GM21526 (cell line): ENCODE data around the gene ARFRP1.
"Not testable (repeated sequence)": the region's sequence is repeated elsewhere in the genome, so short reads cannot be mapped to it uniquely, and the experiment has no call there.

ENCODE experiments used
- ATAC-seq: cut with Tn5 transposase; IDR thresholded peaks from one replicate; pipeline ENCODE4 v1.9.1; 2021; ENCODE audit warnings: moderate library complexity; ENCODE audit not compliant: unreplicated experiment, low FRiP score

Gene ARFRP1

DNA sequence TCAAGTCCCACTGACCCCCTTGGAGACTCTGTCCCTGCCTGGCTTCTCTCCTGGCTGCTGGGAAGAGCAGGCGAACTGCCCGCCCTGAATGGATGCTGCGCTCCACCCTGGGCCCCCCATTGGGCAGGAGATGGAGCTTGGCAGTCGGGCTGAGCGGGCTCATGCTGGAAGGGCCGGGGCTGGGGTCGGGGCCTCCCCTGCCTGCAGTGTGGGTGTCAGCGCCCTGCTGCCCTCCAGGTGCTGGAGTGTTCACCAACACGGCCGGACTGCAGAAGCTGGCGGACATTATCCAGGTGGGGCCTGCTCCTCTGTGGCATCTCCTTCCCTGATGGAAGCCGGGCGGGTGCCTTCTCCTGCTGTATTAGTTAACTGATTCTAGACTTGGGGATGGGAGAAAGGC is 27.3 kb downstream of the ARFRP1 start:
- no peak for ATAC-seq

- no peak for ATAC-seq
Observed at GRCh38 chr20:63679799-63680305, 27.9 kb downstream of the ARFRP1 start.

DNA sequence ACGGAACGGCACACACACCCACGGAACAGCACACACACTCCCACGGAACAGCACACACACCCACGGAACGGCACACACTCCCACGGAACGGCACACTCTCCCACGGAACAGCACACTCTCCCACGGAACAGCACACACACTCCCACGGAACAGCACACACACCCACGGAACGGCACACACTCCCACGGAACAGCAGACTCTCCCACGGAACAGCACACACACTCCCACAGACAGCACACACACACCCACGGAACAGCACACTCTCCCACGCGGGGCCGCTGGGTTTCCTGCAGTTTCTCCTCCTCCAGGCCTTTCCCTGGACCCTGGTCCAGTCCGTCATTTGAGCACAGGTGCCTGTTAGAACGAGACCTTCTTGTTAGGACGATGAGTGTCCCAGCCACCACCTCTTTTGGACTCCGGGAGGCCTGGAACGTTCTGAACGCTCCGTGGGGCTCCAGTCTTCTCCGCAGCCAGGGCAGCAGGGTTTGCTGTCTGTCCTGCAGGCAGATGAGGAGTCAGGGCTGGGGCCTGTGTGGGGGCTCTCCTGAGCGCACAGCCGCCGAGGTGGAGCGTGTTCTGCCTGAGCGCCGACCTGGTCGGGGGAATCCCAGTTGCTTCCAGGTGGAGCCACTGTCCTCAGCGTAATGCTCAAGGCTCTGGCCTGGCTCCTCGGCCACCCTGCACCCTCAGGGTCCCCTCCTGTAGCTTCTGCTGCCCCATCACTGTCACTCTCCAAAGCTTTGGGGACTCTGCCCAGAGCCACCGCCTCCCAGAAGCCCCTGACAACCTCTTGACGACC is 28.9 kb downstream of the ARFRP1 start:
- no peak for ATAC-seq

DNA sequence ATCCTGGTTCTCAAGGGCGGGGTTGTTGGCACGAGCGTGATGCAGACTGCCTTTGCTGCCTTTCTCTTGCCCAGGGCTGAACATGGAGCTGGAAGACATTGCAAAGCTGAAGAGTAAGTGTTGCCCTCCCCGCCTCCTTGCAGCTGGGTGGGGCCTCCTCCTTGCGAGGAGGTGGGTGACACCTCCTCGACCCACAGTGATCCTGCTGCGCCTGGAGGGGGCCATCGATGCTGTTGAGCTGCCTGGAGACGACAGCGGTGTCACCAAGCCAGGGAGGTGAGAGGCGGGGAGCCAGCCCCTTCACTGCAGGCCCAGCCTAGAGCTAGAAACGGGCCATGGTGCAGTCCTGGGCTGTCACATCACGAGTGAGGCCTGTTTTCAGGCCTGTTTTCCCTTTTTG is 29.7 kb downstream of the ARFRP1 start:
- ATAC-seq: no peak

DNA sequence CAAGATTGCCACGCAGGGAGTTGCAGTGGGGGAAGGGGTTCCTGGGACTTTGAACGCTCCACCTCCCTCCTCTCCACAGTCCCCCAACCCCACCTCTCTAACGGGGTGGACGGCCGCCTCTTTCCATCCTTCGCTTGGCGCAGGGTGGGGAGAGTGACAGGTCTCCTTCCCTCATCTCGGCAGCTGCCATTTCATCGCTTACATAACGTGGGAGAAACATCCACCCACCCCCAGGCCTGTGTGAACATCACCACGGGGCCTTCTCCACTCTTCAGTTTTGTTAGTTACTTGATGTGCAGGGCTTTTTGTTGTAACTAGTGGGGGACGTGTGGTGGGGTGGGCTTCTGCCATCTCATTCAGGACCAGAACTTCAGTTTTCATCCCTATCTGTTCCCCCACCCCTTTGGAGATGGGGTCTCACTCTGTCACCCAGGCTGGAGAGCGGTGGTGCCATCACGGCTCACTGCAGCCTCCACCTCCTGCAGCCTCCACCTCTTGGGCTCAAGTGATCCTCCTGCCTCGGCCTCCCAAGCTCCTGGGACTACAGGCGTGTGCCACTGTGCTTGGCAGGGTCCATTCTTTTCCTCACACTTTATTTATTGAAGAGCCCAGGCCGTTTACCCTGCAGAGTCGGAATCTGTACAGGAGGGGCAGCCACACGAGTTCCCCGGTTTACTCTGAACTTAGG is 32.0 kb downstream of the ARFRP1 start:
- ATAC-seq: no peak

DNA sequence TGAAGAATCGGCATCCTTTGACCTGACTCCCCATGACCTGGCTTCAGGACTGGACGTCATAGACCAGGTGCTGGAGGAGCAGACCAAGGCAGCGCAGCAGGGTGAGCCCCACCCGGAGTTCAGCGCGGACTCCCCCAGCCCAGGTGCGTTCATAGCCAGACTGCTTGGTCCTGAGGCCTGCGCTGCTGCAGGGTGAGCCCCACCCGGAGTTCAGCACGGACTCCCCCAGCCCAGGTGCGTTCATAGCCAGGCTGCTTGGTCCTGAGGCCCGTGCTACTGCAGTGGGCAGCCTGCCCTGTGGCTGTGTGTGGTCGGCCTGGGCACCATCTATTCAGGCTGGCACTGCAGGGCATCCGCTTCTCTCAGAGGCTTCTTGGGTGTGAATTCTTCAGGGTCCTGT is 33.8 kb downstream of the ARFRP1 start:
- ATAC-seq: no peak

GRCh38 chr20:63672666-63673065 is 35.1 kb downstream of the ARFRP1 start:
- no peak for ATAC-seq

DNA sequence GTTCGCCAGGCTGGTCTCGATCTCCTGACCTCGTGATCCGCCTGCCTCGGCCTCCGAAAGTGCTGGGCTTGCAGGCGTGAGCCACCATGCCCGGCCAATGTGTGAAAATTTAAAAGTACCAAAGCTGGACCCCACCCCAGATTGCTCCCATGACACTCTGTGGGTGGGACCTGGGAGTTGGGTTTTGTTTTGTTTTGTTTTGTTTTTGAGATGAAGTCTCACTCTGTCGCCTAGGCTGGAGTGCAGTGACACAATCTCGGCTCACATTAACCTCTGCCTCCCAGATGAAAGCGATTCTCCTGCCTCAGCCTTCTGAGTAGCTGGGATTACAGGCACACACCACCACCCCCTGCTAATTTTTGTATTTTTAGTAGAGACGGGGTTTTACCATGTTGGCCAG is 36.1 kb downstream of the ARFRP1 start:
- not testable (repeated sequence) for ATAC-seq

GRCh38 chr20:63668351-63668750 is 39.4 kb downstream of the ARFRP1 start:
- ATAC-seq: no peak

DNA sequence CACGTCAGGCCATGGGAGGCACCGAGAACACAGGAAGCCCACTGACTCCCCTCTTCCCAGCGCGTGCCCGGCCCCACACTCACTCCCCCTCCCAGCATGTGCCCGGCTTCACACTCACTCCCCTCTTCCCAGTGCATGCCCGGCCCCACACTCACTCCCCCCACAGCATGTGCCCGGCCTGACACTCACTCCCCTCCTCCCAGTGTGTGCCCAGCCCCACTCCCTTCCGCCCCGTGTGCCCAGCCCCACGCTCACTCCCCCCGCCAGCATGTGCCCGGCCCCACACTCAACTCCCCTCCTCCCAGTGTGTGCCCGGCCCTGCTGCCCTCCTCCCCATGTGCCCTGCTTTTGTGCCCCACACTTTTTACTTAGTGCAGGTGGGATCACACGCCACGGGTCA is 39.9 kb downstream of the ARFRP1 start:
- ATAC-seq: no peak

- ATAC-seq: no peak
Observed at GRCh38 chr20:63665708-63666107, 42.1 kb downstream of the ARFRP1 start.

GRCh38 chr20:63664861-63665594 is 42.7 kb downstream of the ARFRP1 start:
- ATAC-seq: no peak

GRCh38 chr20:63664143-63664851 is 43.5 kb downstream of the ARFRP1 start:
- ATAC-seq: no peak

GRCh38 chr20:63663332-63664066 is 44.3 kb downstream of the ARFRP1 start:
- no peak for ATAC-seq

- ATAC-seq: no peak
Observed at GRCh38 chr20:63662813-63663189, 45.0 kb downstream of the ARFRP1 start.

DNA sequence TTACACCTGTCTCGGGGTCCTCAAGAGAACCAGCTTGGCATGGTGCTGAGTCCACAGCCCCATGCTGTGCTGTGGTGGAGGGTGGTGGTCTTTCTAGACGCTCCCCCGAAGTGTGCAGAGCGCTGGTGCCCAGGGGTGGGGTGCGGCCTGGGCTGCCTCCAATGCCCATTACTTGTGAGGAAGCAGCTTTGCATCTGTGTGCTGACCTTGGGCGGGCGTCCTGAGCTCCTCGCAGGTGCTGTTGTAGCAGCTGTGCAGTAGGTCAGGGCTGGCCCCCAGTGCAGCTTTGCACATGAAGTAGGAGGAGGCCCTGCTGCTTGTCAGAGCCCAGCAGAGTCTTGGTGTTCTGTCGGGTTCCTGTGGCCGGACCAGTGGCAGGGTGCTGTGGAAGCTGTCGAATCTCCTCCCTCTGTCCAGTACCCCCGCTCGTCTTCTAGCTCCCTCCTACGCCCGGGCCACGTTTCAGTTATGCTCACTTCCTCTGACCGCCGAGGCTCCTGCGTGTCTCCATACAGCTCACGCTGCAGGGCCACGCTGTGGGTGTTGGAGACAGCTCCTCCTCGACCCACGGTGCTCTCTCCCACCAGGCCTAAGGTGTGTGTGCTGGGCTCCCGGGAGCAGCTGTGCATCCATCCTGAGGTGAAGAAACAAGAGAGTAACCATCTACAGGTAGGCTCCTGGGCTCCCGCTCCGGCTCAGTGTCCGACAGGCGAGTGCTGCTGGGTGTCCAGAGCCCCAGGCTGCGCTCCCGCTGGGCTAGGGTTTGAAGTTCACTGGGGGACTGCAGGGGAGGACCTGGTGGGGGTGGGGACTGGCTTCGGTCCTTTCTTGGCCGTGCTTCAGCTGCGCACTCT is 45.6 kb downstream of the ARFRP1 start:
- ATAC-seq: no peak

- ATAC-seq: no peak
Observed at GRCh38 chr20:63661108-63661507, 46.7 kb downstream of the ARFRP1 start.

DNA sequence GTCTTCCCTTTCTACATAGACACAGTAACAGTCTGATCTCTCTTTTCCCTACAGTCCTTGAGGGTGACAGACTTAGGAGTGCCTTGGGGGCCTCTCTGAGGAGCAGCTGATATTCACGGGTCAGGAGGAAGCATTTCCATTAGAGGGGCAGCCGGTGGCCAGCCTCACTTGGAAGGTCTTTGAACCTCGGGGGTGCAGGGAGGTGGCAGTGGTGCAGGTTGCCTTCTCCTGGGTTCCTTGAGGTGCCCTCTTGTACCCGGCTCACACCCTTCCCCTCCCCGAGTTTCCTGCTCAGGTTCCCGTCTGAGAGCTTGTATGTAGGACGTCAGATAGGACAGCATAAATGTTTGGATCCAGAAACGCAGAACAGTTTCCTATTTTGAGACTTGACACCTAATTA is 47.2 kb downstream of the ARFRP1 start:
- ATAC-seq: no peak

- ATAC-seq: not testable (repeated sequence)
Observed at GRCh38 chr20:63660174-63660573, 47.6 kb downstream of the ARFRP1 start.
